HEK293 (cell line): ENCODE measurements around the gene MAN1B1.

Experiments used
- BCL6B ChIP-seq: fragments of 450-650 bp; formaldehyde crosslinking; IDR thresholded peaks from 2 replicates; pipeline ENCODE4 v1.5.1; 2017; ENCODE audit warnings: missing biosample characterization, missing genetic modification characterization
- GFI1B ChIP-seq: fragments of 450-650 bp; formaldehyde crosslinking; IDR thresholded peaks from 2 replicates; pipeline ENCODE4 v1.5.1; 2016; ENCODE audit warnings: missing biosample characterization, missing genetic modification characterization
- RBAK ChIP-seq: fragments of 450-650 bp; formaldehyde crosslinking; IDR thresholded peaks from 2 replicates; pipeline ENCODE4 v1.5.1; 2016; ENCODE audit warnings: missing biosample characterization, missing genetic modification characterization
- ZBTB7A ChIP-seq: fragments of 450-650 bp; formaldehyde crosslinking; IDR thresholded peaks from 2 replicates; pipeline ENCODE4 v1.5.1; 2016; ENCODE audit warnings: low read depth, missing biosample characterization, missing genetic modification characterization
- ZNF23 ChIP-seq: fragments of 450-650 bp; formaldehyde crosslinking; IDR thresholded peaks from 2 replicates; pipeline ENCODE4 v1.5.1; 2016; ENCODE audit warnings: missing biosample characterization, missing genetic modification characterization, borderline replicate concordance
- ZNF366 ChIP-seq: fragments of 450-650 bp; formaldehyde crosslinking; conservative IDR thresholded peaks from 2 replicates; pipeline ENCODE4 v1.5.1; 2016; ENCODE audit warnings: missing biosample characterization, missing genetic modification characterization
- ZNF501 ChIP-seq: fragments of 450-650 bp; formaldehyde crosslinking; IDR thresholded peaks from 2 replicates; pipeline ENCODE4 v1.5.1; 2016; ENCODE audit warnings: missing biosample characterization, missing genetic modification characterization
- TF ChIP-seq, protein P1 (sequence below): fragments of 450-650 bp; formaldehyde crosslinking; IDR thresholded peaks from 2 replicates; pipeline ENCODE4 v1.5.1; 2016; ENCODE audit warnings: missing biosample characterization, missing genetic modification characterization

DNA sequence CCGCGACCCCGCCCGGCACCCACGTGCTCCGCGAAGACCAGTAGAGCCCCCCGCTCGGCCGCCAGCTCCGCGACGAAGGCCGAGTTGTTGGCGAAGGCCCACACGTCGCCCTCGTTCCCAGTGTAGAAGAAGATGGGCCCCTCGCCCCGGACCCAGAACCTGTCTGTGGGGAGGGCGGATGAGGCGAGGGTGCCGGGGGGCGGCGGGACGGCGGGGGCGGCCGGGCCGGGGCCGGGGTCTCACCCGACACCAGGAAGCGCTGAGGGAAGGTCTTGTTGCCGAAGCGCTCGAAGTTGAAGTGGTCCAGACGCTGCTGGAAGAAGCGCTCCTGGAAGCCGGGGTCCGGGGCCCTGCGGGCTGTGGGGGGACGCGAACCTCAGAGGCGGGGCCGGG, 27.4 kb downstream of the MAN1B1 start:
- TF ChIP-seq GFI1B (tag by site-specific recombination) (no peak), RBAK (tag by site-specific recombination) (no peak), BCL6B (tag by site-specific recombination) (no peak), ZNF23 (tag by site-specific recombination) (no peak), ZNF366 (no peak), ZNF501 (no peak), ZBTB7A (tag by site-specific recombination) (no peak)
- TF ChIP-seq, protein P1, sequence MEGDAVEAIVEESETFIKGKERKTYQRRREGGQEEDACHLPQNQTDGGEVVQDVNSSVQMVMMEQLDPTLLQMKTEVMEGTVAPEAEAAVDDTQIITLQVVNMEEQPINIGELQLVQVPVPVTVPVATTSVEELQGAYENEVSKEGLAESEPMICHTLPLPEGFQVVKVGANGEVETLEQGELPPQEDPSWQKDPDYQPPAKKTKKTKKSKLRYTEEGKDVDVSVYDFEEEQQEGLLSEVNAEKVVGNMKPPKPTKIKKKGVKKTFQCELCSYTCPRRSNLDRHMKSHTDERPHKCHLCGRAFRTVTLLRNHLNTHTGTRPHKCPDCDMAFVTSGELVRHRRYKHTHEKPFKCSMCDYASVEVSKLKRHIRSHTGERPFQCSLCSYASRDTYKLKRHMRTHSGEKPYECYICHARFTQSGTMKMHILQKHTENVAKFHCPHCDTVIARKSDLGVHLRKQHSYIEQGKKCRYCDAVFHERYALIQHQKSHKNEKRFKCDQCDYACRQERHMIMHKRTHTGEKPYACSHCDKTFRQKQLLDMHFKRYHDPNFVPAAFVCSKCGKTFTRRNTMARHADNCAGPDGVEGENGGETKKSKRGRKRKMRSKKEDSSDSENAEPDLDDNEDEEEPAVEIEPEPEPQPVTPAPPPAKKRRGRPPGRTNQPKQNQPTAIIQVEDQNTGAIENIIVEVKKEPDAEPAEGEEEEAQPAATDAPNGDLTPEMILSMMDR (tag by site-specific recombination) = no peak
